ENCODE data around the gene LAMTOR3.

Gene LAMTOR3, protein sequence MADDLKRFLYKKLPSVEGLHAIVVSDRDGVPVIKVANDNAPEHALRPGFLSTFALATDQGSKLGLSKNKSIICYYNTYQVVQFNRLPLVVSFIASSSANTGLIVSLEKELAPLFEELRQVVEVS

DNA sequence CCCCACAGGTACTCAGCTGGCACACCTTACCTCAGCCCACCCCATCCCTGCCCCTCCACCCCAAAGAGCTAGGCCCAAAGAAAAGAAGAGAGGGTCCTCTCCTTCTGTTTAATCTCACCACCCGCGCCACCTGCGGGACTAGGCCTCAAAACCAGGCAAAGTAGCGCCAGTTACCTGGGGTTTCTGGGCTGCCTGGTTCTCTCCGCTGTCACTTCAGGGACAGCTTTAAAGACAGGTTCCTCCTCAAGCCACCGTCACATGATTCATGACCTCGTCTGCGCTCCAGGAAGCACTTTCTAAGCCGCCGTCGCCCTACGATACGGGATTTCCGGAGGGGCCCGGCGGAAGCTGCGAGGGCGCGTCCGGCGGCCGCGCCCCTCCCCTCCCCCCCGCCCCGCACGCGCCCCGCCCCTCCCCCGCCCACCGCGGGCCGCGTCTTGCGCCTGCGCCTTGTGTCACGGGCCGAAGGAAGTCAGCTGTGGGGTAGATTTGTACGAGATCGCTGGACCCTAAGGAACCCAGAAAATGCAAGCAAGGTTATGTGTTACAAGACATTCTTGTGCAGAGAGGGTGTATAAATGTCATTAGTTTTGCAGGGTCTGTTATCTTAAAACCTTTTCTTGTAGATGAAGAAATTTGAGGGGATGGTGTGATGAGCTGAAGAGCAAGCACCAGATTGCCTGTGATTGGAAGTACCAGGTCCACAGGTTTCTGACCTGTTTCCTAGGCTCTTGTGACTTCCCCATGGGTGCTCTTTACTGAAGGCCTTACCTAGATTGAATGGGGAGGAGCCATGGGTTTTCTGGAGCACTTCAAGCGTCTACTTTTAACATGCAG, at the start of gene LAMTOR3:
TSS of gene LAMTOR3 (minus strand) at position 267 of the 837 bp plus-strand sequence. CDS start 464 bp downstream, outside the sequence.
- DNase-seq, result peak; percentile 85 to 88

DNA sequence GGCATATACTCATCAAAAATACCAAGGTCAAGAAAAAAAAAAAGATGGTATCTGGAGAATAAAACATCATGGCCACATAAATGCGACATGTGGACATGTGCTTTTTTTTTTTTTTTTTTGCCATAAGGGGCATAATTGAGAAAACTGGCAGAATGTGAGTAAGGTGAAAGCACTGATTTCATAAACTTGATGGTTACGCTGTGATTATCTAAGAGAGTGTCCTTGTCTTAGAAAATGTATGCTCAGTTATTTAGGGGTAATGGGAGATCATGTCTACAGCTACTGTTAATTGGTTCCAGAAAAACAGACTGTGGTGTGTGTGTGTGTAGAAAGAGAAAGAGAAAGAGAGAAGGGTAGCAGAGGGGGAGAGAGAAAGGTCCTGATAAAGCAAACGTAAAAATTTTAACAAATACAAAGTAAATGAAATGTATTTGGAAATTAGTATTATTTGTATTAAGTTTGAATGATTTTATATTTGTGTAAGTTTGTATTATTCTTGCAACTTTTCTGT, 44.1 kb upstream of the LAMTOR3 start:
- DNase-seq, result no peak

DNA sequence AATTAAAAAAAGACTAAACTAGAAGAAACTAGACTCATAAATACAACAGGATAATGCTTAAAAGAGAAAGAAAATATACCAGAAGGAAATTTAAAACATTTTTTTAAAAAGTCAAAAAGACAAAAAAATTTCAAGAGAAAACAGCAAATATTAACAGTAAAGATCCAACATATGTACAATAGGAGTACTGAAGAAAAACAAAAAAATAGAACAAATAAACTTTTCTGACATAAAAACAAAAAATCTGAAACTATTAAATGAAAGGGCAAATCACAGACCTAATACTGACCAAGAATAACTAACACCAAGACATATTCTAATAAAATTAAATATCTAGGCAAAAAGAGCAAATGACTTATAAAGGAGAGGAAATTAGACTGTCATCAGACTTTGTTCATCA, 40.7 kb upstream of the LAMTOR3 start:
- DNase-seq, result no peak

DNA sequence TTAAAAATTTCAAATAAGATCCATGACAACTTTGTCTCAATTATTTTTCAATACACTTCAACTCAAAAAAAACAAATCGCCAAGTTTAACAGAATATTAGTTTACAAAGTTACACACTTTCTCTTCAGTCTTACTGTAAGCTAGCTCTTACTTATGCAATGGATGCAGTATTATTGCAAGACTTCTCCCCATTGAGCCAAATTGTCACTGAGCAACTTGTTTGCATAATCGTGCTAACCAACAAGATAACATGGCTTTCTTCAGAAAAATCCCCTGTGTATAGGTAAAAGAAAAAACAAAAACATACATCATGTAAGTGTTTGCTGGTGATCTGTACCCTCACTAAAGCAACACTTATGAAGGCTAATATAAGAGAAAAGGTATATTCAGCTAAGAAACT, 33.3 kb upstream of the LAMTOR3 start:
- no peak for DNase-seq

DNA sequence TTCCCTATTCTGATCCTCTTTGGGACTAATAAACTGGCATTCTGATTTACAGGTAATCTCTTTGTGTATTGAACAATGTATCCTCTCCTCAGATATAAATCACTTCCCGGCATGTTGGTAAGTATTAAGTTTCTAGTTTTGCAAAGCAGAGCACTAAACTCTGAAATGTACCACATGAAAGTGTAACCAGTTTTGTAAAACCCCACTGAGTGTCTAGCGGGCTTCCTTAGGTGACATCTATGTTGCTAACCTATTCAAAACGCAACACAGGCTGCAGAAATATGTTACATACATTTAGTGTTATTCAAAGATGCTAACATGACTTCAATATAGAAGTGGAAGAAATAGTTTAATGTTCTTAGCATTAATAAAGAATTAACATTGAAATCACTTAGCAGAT, 26.9 kb upstream of the LAMTOR3 start:
- no peak for DNase-seq

DNA sequence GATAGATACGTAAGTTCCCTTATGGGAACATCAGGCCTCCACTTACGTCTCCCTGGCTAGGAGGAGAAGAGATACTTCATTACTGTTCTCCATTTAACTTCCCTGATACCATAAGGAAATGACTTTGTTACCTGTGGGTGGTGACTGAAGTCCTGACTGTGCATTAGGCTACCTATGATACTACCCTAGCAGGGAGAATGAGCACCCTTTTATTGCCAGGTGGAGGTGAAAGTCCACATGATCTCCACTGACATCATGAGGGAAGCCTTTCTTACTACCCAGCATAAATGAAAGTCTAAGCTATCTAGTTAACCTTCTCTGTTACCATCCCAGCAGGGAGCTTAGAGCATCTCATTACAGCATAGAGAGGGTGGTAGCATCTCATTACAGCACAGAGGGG, 24.4 kb upstream of the LAMTOR3 start:
- DNase-seq, result no peak

DNA sequence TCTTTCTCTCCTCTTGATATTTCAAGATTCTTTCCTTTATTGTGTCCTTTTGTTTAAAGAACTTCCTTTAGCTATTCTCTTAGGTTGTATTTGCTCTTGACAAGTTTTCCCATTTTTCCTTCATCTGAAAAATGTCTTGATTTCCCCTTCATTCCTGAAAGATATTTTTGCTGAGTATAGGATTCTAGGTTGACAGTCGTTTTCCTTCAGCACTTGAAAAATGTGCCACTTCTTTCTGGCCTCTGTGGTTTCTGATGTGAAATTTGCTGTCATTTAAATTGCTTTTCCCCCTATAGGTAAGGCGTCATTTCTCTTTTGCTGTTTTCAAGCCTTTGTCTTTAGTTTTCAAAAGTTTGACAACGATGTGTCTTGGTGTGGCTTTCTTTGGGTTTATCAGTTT, 23.3 kb upstream of the LAMTOR3 start:
- DNase-seq, result no peak

DNA sequence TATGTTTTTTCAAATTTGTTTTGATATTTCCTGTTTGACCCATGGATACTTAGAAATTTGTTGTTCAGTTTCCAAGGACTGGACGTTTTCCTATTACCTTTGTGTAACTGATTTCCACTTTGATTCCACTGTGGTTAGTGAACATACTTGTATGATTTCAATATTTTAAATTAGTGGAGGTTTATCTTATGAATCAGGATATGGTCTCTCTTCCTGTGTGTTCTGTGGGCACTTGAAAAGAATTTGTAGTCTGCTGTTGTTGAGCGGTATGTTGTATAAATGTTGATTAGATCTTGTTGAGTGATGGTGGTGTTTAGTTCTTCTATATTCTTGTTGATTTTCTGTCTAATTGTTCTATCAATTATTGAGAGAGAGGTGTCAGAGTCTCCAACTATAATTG, 21.2 kb upstream of the LAMTOR3 start:
- DNase-seq, result no peak

DNA sequence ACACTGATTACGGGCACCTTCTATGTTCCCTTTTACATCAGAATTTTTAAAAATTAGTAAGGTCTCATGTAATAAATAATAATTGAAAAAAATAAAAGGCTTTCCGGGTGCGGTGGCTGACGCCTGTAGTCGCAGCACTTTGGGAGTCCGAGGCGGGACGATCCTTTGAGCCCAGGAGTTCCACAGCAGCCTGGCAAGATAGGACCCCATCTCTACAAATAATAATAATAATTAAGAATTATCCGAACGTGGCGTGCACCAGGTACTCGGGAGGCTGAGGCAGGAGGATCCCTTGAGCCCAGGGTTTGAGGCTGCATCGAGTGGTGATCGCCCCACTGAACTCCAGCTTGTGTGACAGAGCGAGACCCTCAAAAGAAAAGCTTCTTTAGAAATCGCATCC, 771 bp upstream of the LAMTOR3 start:
- DNase-seq, result no peak

DNA sequence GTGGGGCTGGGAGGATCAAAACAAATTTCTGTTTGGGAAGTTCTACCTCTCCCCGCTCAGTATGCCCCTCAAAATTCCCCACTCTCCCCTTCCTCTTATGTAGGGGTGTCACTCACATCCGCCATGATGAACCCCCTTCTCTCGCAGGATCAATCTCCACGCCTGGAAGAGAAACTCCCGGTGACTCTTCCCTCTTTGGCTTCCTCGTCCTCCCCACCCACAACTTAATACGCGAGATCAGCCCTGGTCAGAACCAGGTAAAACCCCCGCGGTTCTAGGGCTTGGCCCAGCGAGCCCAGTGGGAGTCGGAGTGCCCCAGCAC, 427 bp downstream of the LAMTOR3 start:
- DNase-seq, result no peak

DNA sequence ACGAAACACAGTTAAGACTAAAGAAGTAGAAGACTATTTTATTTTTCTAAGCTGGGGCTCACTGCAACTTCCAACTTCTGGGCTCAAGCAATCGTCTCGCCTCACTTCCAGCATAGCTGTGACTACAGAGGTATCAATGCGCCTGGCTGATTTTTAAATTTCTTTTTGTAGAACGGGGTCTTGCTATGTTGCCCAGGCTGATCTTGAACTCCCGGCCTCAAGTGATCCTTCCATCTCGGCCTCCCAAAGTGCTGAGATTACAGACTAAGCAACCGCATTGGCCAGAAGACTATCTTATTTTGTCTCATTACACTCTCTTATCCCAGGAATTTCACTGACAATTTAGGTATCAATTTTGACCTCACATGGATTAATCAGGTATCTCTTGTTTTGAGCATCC, 1.2 kb downstream of the LAMTOR3 start:
- no peak for DNase-seq

DNA sequence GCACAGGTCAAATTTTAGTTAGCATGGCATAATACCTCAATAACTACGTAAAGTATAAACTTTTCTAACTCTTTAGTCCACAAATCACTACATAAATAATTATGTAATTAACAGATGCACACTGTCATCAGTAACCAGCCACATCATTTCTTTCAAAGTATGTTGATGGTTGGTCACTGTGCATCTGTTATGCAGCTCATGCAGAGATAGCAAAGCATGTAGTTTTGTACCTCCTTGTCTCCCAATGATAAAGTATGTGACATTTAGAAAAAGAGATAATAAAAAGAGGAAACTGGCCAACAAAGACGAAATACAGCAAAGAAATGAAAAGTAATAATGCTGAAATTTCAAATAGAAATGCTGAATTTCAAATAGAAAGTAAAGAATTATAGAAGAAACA, 2.9 kb downstream of the LAMTOR3 start:
- DNase-seq, result no peak

DNA sequence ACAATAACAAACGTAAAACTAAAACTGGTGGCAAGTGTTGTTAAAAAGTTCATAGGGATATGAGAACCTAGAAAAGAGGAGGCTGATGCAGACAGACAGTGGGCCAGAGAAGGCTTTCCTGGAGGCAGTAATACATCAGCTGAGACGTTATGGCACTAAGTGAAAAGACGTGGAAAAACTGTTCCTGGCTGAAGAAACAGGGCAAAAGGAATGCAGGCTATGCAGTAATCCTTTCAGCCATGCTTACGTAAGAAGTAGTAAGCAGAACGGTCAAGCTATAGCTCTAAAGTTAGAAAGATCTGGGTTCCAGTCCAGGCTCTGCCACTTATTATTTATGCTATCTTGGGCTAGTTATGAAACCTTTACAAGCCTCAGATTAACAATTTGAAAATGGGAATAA, 6.4 kb downstream of the LAMTOR3 start:
- DNase-seq, result no peak

DNA sequence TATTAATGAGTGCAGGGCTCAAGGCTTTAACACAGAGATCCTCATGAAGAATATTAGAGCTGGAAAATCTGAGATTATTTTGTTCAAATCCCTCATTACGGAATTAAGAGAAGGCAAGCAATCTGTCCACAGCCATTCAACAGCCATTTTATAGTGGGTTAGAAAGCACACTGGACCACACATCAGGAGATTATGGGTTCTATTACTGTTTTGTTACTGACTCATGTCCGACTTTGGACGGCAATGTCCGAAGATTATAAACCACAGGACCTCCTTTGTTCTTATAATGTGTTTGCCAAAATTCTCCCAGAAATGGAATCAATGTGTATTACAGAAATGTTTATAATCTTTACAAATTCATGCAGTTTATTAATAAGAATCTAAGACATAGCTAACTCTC, 8.1 kb downstream of the LAMTOR3 start:
- no peak for DNase-seq

DNA sequence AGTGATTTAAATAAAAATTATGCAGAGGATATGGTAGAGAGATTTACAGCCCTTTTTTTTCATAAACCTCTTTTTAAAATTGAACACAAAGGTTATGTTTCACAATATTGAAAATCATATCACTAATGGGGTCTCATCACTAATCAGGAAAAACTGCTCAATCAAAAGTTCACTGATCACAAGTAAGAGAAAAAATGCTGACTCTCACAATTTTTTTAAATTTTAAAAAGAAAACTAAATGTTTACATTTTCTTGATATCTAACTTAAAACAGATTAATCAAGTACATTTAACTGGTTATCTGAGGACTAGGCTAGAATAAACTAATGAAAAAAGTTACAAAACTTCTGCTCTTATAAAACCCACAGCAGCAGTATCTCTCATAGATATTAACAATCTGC, 8.5 kb downstream of the LAMTOR3 start:
- no peak for DNase-seq

DNA sequence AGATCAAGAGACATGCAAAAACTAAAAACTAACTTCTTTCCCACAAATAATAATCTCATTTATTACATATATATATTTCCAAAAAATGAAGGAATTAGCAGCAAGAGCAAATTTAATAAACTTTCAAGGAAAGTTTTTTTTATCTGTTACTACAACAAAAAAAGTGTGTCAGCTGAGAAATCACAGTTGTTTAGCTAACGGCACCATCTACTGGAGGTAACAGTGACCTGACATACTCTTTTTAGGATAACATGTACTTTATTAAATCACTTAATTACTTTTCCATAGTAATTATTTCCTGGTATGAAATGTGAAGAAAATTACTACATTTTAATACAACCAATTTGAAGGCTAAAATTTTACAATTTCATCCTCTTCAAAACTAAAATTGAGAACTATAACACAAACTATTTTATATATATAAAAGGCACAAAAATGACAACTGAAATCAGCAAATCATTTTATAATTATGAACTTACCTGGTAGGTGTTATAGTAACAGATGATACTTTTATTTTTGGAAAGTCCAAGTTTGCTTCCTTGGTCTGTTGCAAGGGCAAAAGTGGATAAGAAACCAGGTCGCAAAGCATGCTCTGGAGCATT, 9.1 kb downstream of the LAMTOR3 start:
- no peak for DNase-seq

DNA sequence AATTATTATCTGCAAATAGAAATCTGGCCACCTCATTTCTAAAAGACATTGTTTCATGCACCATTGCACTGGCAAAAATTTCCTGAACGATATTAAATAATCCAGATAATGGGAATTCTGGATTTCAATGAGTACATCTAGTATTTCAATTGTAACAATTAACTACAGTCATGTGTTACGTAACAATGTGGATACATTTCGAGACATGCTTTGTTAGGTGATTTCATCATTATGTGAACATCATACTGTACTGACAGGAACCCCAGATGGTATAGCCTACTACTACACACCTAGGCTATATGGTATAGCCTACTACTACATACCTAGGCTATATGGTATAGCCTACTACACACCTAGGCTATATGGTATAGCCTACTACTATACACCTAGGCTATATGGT, 14.8 kb downstream of the LAMTOR3 start:
- DNase-seq, result no peak

DNA sequence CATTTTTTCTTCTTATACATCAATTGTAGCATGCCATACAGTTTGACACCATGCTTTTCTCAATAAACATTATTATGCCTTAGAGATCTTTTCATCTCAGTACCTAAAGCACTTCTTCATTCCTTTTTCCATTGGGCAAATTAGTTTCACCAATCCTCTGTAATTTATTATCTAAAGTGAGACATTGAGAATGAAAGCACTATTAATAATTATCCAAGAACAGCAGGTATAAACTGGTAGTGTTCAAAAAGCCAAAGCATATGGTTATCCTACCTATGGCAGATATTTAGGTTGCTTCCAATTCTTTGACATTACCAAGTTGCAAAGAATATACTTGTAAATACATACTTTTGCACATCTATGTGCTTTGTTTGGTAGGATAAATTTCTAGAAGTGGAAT, 15.6 kb downstream of the LAMTOR3 start:
- DNase-seq, result no peak

DNA sequence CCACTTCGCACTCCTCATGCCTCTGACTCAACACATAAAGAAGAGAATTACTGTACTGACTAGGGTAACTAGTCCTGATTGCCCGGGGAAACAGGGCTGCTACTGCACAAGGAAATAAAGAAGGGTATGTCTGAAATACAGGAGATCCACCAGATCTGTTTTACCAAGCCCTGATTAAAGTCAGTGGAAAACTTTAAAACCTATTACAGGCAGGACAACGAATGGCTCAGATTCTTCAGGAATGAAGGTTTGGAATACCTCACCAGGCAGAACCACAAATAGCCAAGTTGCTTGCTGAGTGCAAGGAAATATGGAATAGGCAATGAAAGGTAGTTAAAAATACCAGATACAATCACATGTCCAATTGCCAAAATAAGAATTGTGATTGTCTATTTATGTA, 17.3 kb downstream of the LAMTOR3 start:
- DNase-seq, result no peak

DNA sequence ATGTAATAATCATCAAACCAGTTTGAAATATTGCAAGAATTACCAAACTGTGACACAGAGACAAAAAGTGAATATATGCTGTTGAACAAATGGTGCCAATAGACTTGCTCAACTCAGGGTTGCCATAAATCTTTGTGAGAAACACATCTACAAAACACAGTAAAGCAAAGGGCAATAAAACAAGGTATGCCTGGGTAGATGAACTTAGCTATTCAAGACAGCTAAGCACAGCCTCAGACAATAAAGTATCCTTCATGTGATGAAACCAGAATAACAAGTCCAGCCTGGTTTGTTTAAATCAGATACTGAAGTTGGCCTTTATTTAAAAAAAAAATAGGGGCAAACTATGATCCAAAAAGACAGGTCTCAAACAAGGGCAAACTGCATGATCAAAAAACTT, 19.2 kb downstream of the LAMTOR3 start:
- no peak for DNase-seq

DNA sequence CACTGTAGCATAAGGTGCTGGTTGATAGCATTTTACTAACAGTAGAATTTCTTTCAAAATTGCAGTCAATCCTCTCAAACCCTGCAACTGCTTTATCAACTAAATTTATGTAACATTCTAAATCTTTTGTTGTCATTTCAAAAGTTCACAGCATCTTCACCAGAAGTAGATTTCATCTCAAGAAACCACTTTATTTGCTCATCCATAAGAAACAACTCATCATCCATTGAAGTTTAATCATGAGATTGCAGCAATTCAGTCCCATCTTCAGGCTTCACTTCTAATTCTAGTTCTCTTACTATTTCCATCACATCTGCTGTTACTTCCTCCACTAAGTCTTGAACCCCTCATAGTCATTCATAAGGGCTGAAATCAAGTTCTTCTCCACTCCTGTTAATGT, 21.7 kb downstream of the LAMTOR3 start:
- no peak for DNase-seq

DNA sequence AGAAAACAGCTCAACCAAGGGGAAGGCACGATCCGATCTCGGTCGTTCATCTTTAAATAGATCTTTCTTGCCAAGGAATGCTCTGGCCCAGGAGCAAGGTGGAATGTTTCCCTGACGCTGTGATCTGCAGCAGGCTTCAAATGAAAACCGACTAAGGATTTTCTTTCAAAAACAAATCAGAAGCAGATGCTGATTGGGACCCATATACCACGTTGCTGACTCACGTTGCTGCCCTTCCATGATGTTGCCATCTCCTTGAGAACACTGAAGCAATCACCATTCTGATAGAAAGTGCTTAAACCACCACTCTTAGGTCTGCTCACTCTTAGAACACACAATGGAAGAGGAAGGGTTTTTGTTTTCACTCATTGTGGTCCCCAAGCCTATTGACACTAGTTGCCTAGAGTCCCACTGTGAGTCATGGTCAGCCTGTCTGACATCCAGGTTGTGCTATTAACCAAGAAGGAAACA, 26.1 kb downstream of the LAMTOR3 start:
- DNase-seq, result peak in 1 of 2 experiments; percentile 34

DNA sequence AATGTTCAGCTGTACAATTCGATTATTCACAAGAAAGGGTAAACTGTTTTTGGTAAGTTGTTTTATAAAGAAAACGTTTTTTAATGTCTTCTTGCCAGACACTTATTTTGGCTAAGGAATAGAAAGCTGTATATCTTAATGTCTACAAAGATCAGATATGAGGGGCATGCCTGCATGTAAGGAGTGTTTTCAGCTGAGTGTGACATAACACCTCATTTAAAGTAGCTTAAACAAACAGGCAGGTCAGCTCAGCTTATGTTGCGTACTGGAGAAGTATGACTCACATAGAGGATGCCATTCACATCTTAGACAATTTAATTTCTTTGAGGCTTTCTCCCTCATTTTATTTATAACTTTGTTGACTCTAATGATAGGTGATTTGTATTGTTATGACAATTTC, 30.4 kb downstream of the LAMTOR3 start:
- no peak for DNase-seq

All from activated CD4-positive, alpha-beta T cell treated with anti-CD3 and anti-CD28 coated beads, Interleukin-2, amount 50 U/mL, for 48 hours (primary cell).